ENCODE results near the gene USHBP1. TPM values are rescaled to one million over a fixed set of nuclear protein-coding genes. Genes with fewer than 3 reads are reported as not detected.

The USHBP1 gene
- total and polyA plus RNA-seq, 2 experiments from 2014 or later: 0.39 to 0.56 TPM

- H3K27ac ChIP-seq: no peak overlapping the region
- DNase-seq (ENCODE audit: low read depth in 1 of 2, low spot score in 1 of 2): no peak
- no peak for TF ChIP-seq CTCF (IDR thresholded peaks at IDR 0.05; ENCODE audit: low read depth, low read length)
- H3K36me3 ChIP-seq: peaks cover 9% of the 10 kb centered on the region
- no peaks in the 10 kb centered on the region for H3K27me3 ChIP-seq
- peaks cover 4% of the 10 kb centered on the region for H3K4me1 ChIP-seq (ENCODE audit: low read depth)
- H3K9me3 ChIP-seq (ENCODE audit: low read depth): no peaks in the 10 kb centered on the region
- H3K4me3 ChIP-seq: no peak overlapping the region
Observed at GRCh38 chr19:17219286-17219685, 45.3 kb downstream of the USHBP1 start.

GRCh38 chr19:17216058-17216670 is 48.4 kb downstream of the USHBP1 start:
- TF ChIP-seq CTCF (IDR thresholded peaks at IDR 0.05; ENCODE audit: low read depth, low read length): no peak
- Histone ChIP-seq H3K27ac (no peak overlapping the region), H3K4me1 (ENCODE audit: low read depth) (peaks cover 4% of the 10 kb centered on the region), H3K36me3 (peaks cover 17% of the 10 kb centered on the region), H3K9me3 (ENCODE audit: low read depth) (no peaks in the 10 kb centered on the region), H3K27me3 (no peaks in the 10 kb centered on the region), H3K4me3 (no peak overlapping the region)
- DNase-seq (ENCODE audit: low read depth in 1 of 2, low spot score in 1 of 2): no peak

- H3K36me3 ChIP-seq: peaks cover 18% of the 10 kb centered on the region
- TF ChIP-seq CTCF (IDR thresholded peaks at IDR 0.05; ENCODE audit: low read depth, low read length): no peak
- peak within 1 kb of the TSS; percentile 55 for H3K4me3 ChIP-seq
- H3K27ac ChIP-seq: peak within 1 kb of the TSS; percentile 93
- no peaks in the 10 kb centered on the region for H3K27me3 ChIP-seq
- peaks cover 4% of the 10 kb centered on the region for H3K4me1 ChIP-seq (ENCODE audit: low read depth)
- DNase-seq (ENCODE audit: low read depth in 1 of 2, low spot score in 1 of 2): peak; percentile 94
- H3K9me3 ChIP-seq (ENCODE audit: low read depth): no peaks in the 10 kb centered on the region
Observed at GRCh38 chr19:17215127-17215971, 49.2 kb downstream of the USHBP1 start, which contains the start of gene USE1. Gene USE1 (plus strand): TSS chr19:17215357. CDS start chr19:17215406, 49 bp downstream.

- Histone ChIP-seq H3K4me3 (peak overlapping the region; percentile 55), H3K9me3 (ENCODE audit: low read depth) (no peaks in the 10 kb centered on the region), H3K4me1 (ENCODE audit: low read depth) (peaks cover 4% of the 10 kb centered on the region), H3K27me3 (no peaks in the 10 kb centered on the region), H3K27ac (peak overlapping the region; percentile 93), H3K36me3 (peaks cover 18% of the 10 kb centered on the region)
- no peak for TF ChIP-seq CTCF (IDR thresholded peaks at IDR 0.05; ENCODE audit: low read depth, low read length)
- DNase-seq (ENCODE audit: low read depth in 1 of 2, low spot score in 1 of 2): no peak
Observed at GRCh38 chr19:17214508-17215126, 49.9 kb downstream of the USHBP1 start.

- peaks cover 4% of the 10 kb centered on the region for H3K4me1 ChIP-seq (ENCODE audit: low read depth)
- no peak for TF ChIP-seq CTCF (IDR thresholded peaks at IDR 0.05; ENCODE audit: low read depth, low read length)
- peaks cover 17% of the 10 kb centered on the region for H3K36me3 ChIP-seq
- H3K4me3 ChIP-seq: no peak overlapping the region
- H3K27me3 ChIP-seq: no peaks in the 10 kb centered on the region
- no peak for DNase-seq (ENCODE audit: low read depth in 1 of 2, low spot score in 1 of 2)
- H3K9me3 ChIP-seq (ENCODE audit: low read depth): no peaks in the 10 kb centered on the region
- no peak overlapping the region for H3K27ac ChIP-seq
Observed at GRCh38 chr19:17213334-17213733, 51.2 kb downstream of the USHBP1 start.

Measured in cardiac muscle cell (in vitro differentiated cells and primary cell).